Retina (tissue), 1 donor: ENCODE data around the gene PKP1.
A peak's percentile ranks its signal among the peaks of the same experiment; 100 is the strongest.

ENCODE experiments used
- DNase-seq: peaks from one replicate; pipeline ENCODE4 v3.0.0-alpha.2; 2016

The PKP1 gene

DNA sequence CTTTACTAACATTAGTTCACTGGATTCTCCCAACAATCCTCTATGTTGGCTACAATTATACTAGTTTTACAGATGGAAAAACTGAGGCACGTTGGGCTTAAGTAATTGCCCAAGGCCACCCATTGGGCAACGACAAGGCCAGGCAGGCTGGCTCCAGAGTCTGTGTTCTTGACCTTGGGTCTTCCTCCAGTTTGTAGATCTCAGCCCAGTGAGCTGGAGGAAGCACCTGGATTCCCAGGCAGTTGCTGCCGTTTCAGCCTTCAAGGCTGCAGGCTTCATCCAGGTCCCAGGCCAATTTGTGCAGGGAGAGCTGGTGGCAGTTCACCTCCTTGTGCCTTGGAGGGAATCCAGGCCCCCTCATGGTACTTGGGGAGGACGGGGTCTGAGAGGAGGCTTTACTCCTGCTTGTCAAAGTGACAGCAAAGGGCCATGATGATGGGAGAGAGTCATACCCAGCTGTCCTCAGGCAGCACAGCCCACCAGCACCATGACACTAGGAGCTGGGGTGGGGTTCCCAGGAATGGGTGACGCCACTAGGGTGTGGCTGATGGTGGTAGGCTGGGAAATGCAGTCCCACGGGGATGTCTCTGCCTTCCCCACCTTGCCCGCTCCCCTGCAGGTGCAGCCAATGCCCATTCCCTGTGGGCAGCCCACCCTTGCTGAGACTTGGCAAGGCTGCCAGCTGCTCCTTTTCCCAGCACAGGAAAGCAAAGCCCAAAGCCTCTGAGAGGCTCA lies 27.1 kb downstream of the PKP1 start:
- DNase-seq, result no peak

DNA sequence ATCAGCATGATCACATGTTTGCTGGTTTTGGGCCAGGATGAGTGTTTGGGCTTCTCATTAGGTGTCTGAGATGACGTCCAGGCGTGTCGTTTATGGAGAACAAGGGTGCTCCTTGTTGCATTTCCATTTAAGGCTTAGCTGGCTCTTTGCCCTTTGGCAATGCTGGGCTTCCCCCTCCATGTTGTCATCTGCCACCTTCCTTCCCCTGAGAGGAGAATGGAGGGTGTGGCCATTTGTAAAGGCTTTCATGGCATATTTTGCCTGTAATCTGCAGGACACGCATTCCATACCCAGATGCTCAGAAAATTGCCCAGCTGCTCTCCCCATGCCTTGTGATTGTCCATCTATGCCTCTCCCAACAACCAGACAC lies 27.7 kb downstream of the PKP1 start:
- DNase-seq, result peak; percentile 65

GRCh38 chr1:201311356-201312011 lies 28.2 kb downstream of the PKP1 start:
- DNase-seq, result no peak

DNA sequence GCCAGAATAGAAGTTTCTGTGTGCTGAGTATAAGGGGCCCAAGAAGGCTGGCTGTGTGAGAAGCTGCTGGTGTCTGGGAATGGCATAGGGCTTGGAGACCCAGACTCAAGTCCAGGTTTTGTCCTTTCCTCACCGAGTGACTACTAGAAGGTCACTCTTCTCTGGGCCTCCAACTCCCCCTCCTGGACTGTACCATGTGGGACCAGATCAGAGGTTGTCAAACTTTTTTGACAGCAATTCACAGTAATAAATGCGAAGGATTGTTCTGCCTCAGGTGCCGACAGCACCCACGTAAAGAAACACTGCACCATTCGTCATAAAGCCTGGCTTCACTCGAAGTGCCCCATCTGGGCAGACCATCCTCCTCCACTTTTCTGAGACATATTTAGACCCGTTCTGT lies 29.0 kb downstream of the PKP1 start:
- no peak for DNase-seq

- DNase-seq, result no peak
Measured at GRCh38 chr1:201313086-201313485, 29.8 kb downstream of the PKP1 start.

GRCh38 chr1:201316556-201316955 lies 33.2 kb downstream of the PKP1 start:
- no peak for DNase-seq

DNA sequence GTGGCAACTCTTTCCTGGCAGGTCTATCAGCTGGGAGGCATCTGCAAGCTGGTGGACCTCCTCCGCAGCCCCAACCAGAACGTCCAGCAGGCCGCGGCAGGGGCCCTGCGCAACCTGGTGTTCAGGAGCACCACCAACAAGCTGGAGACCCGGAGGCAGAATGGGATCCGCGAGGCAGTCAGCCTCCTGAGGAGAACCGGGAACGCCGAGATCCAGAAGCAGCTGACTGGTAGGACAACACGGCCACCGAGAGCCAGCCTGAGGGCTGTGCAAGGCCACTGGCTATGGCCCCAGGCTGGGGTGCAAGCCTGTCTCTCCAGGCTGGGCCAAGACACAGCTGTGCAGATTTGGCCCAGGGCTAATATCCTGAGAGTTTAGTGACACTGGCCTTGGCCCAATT lies 34.2 kb downstream of the PKP1 start:
- no peak for DNase-seq

DNA sequence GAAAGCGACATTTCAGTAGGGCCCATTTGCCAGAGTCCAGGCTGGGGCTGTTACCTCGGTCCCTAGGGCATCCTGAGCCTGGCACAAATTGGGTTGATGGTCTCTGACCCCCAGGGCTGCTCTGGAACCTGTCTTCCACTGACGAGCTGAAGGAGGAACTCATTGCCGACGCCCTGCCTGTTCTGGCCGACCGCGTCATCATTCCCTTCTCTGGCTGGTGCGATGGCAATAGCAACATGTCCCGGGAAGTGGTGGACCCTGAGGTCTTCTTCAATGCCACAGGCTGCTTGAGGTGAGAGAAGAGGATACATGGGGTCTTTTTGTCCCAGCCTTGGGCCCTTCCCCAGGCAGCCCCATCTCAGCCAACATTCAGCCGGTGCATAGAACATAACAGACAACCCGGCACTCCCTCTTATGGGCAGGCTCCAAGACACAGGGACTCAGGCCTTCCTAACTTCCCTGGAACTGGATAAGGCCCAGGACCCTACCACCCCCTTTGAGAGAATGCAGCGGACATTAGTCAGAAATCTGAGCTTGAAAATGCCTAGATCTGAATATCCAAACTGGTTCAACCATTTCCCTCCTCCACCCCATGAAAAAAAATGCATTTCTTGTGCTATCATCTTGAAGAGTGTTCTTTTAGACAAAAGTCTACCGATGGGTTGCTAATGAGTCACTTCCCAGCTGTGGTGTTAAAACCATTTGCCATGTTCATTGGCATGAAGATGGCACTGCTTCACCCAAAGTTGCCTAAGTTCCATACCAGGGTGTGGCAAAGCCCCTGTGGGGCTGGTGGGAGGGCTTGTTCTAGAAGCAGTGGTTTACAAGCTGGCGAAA lies 35.4 kb downstream of the PKP1 start:
- DNase-seq, result no peak

- no peak for DNase-seq
Measured at GRCh38 chr1:201319631-201320030, 36.3 kb downstream of the PKP1 start.

GRCh38 chr1:201320168-201320788 lies 37.0 kb downstream of the PKP1 start:
- peak; percentile 60 for DNase-seq

- no peak for DNase-seq
Measured at GRCh38 chr1:201321826-201322390, 38.6 kb downstream of the PKP1 start.

DNA sequence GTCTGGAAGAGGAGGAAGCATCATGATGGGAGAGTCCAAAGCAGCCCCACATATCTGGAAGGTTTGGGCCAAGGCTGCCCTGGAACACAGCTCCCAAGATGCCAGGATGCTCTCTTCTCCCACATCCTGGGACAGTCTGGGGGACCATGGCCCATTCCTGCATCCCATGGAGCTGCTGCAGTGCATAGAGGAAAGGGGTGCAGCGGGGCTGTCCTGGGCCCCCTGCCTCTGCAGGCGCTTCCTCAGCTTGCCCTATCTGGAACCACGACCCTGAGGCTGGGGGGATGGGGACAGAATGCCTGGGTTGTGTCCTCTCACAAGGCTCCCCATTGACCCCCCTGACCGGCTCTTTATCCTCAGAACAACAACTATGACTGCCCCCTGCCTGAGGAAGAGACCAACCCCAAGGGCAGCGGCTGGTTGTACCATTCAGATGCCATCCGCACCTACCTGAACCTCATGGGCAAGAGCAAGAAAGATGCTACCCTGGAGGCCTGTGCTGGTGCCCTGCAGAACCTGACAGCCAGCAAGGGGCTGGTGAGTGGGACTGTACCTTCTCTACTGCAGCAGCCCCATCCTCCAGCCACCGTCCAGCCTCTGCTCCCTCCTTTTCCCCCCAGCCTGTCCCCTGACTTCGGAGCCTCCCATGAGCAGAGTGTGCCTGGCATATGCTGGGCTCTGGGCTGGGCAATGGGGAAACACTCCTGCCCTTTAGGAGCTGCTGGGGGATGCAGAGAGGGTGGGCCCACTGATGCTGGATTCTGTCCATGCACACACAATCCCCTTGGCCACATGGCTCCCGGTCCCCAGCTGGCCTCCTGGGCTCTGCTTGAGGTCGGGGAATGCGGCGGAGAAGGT lies 39.6 kb downstream of the PKP1 start:
- DNase-seq, result no peak

- DNase-seq, result no peak
Measured at GRCh38 chr1:201324306-201324705, 41.0 kb downstream of the PKP1 start.

DNA sequence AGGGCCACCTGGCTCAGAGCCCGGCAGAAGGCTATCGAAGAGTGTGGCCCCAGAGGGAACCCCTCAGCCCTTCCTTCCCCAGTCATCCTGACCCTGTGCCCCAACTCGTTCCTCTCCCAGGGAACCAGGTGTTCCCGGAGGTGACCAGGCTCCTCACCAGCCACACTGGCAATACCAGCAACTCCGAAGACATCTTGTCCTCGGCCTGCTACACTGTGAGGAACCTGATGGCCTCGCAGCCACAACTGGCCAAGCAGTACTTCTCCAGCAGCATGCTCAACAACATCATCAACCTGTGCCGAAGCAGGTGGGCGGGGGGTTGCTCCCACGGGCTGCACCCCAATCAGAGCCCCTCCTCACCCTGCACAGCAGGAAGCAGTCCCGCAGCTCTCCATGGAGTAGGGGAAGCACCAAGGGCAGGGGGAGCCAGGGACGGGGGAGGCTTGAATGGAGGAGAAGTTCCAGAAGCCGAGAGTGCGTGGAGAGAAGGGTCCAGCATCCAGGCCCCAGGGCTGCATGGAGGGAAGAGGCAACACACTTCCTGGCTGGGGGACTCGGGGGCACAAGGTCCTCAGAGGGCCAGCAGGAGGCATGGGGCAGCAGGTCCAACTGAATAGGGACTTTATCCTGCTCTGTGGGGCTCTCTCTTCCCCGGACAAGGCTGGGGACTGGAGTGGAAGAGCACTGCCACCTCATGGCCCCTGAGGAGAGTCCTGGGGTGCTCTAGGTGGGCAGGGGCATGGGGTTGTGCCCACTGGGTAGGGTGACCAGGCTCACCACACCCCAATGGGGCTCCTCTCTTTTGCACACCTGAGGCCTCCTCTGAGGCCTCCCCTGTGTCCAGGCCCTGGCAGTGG lies 41.7 kb downstream of the PKP1 start:
- DNase-seq, result no peak

GRCh38 chr1:201325678-201326060 lies 42.4 kb downstream of the PKP1 start:
- no peak for DNase-seq

- DNase-seq, result no peak
Measured at GRCh38 chr1:201326710-201327109, 43.4 kb downstream of the PKP1 start.

GRCh38 chr1:201327687-201328240 lies 44.5 kb downstream of the PKP1 start:
- no peak for DNase-seq

- DNase-seq, result no peak
Measured at GRCh38 chr1:201328576-201328975, 45.3 kb downstream of the PKP1 start.

- DNase-seq, result no peak
Measured at GRCh38 chr1:201329286-201329685, 46.0 kb downstream of the PKP1 start.

- no peak for DNase-seq
Measured at GRCh38 chr1:201329801-201330200, 46.5 kb downstream of the PKP1 start.

- DNase-seq, result no peak
Measured at GRCh38 chr1:201330541-201330940, 47.2 kb downstream of the PKP1 start.
